Natural killer cell treated with Interleukin-12 subunit alpha and Interleukin-12 subunit beta and Interleukin-15 and Interleukin-18, amount 100 ng/mL, for 72 hours (primary cell): ENCODE measurements around the gene GDPD5. TPM values are rescaled to one million over a fixed set of nuclear protein-coding genes. Genes with fewer than 3 reads are reported as not detected.

ENCODE experiments used
- ATAC-seq, 2 donors: fragments of 150-1000 bp; cut with Tn5 transposase in 1 of 2; sonication (Bioruptor Pico), chemical (Tn5 transposase) in 1 of 2; 2 replicates each; pipeline ENCODE4 v1.10.0; 2021
- DNase-seq: peaks from one replicate; pipeline ENCODE4 v3.0.0; 2022; ENCODE audit warnings: low spot score
- H3K27ac Mint-ChIP-seq, 2 donors: 1 replicate in 1 of 2; 2 replicates in 1 of 2; pipeline ENCODE4 v1.8.0; 2022; ENCODE audit warnings: mixed read lengths in 2 of 2, mild to moderate bottlenecking in 1 of 2, moderate library complexity in 1 of 2
- H3K27me3 Mint-ChIP-seq, 2 donors: 1 replicate in 1 of 2; 2 replicates in 1 of 2; pipeline ENCODE4 v1.8.0; 2022; ENCODE audit warnings: mixed read lengths in 2 of 2
- H3K36me3 Mint-ChIP-seq: one replicate; pipeline ENCODE4 v1.8.0; 2022; ENCODE audit warnings: mixed read lengths
- H3K4me1 Mint-ChIP-seq, 2 donors: 1 replicate in 1 of 2; 2 replicates in 1 of 2; pipeline ENCODE4 v1.8.0; 2022; ENCODE audit warnings: low read depth in 2 of 2, mixed read lengths in 2 of 2, mild to moderate bottlenecking in 1 of 2
- H3K4me3 Mint-ChIP-seq: one replicate; pipeline ENCODE4 v1.8.0; 2022; ENCODE audit warnings: mixed read lengths
- H3K9me3 Mint-ChIP-seq: 2 replicates; pipeline ENCODE4 v1.8.0; 2022; ENCODE audit warnings: mixed read lengths
- total RNA-seq, 2 donors: library from RNA; stranded (reverse); gene quantifications; one replicate each; pipeline ENCODE4 v1.2.3, GENCODE V29; 2022

The GDPD5 gene
- total RNA-seq, 2 donors from 2014 or later: 7.2 to 28.2 TPM

DNA sequence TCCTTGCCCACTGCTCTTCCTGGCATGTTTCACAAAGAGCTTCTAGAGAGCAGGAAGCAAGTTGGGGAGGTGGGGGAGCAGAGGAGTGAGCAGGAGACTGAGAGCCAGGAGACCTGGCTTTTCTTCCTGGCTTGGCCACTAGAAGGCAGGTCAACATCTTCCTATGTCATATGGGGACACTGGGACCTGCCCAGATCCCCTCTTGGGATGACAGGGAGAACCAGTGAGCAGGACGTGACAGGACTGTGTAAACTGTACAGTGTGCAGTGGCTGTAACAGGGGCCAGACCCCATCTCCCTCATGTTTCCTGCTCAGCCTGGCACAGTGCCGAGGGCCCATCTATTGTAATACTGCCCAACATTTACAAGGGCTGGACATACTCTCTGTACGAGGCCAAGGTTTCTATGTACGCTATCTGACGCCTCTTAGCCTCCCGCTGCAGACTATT is 29.4 kb downstream of the GDPD5 start:
- Mint-ChIP-seq H3K36me3 (no peaks in the 10 kb centered on the region), H3K27me3 (peaks cover 0 to 4% of the 10 kb centered on the region in 2 donors), H3K4me3 (no peak overlapping the region), H3K27ac (no peak overlapping the region), H3K9me3 (no peaks in the 10 kb centered on the region), H3K4me1 (peaks cover 11 to 15% of the 10 kb centered on the region in 2 donors)
- ATAC-seq (no peak), DNase-seq (no peak)

GRCh38 chr11:75495749-75496304 is 29.9 kb downstream of the GDPD5 start:
- Mint-ChIP-seq H3K4me1 (peaks cover 8 to 14% of the 10 kb centered on the region in 2 donors), H3K36me3 (no peaks in the 10 kb centered on the region), H3K27ac (no peak overlapping the region), H3K27me3 (peaks cover 0 to 4% of the 10 kb centered on the region in 2 donors), H3K9me3 (no peaks in the 10 kb centered on the region), H3K4me3 (no peak overlapping the region)
- ATAC-seq: no peak
- no peak for DNase-seq

GRCh38 chr11:75493626-75494025 is 32.1 kb downstream of the GDPD5 start:
- Mint-ChIP-seq H3K27ac (peak overlapping the region in 1 of 2 donors; percentile 51), H3K4me3 (no peak overlapping the region), H3K4me1 (peaks cover 0 to 6% of the 10 kb centered on the region in 2 donors), H3K27me3 (no peaks in the 10 kb centered on the region), H3K36me3 (no peaks in the 10 kb centered on the region), H3K9me3 (no peaks in the 10 kb centered on the region)
- ATAC-seq (no peak), DNase-seq (no peak)

GRCh38 chr11:75492181-75492820 is 33.4 kb downstream of the GDPD5 start:
- H3K4me3 Mint-ChIP-seq: peak overlapping the region; percentile 58
- no peaks in the 10 kb centered on the region for H3K9me3 Mint-ChIP-seq
- no peaks in the 10 kb centered on the region for H3K27me3 Mint-ChIP-seq
- DNase-seq: peak; percentile 79
- H3K4me1 Mint-ChIP-seq: peaks cover 0 to 6% of the 10 kb centered on the region in 2 donors
- H3K36me3 Mint-ChIP-seq: no peaks in the 10 kb centered on the region
- peak; percentile 85 to 86 for ATAC-seq
- H3K27ac Mint-ChIP-seq: peak overlapping the region; percentile 51 to 73

DNA sequence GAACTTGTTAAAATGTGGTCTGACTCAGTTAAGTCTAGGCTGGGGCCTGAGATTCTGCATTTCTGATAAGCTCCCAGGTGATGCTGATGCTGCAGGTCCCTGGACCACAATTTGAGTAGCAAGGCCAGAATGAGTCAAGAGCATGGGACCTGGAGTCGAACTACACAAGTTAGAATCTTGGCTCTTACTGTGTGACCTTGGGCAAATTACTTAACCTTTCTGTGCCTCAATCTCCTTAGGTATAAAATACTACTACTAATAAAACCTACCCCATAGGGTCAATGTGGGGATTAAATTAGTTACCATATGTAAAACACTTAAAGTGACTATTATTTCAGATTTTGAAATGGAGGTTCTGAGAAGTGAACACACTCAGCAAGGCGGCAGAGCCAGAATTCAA is 34.3 kb downstream of the GDPD5 start:
- Mint-ChIP-seq H3K27me3 (peaks cover 0 to 2% of the 10 kb centered on the region in 2 donors), H3K4me1 (peaks cover 0 to 6% of the 10 kb centered on the region in 2 donors), H3K4me3 (no peak overlapping the region), H3K9me3 (no peaks in the 10 kb centered on the region), H3K27ac (peak overlapping the region in 1 of 2 donors; percentile 73), H3K36me3 (no peaks in the 10 kb centered on the region)
- ATAC-seq (no peak), DNase-seq (no peak)

DNA sequence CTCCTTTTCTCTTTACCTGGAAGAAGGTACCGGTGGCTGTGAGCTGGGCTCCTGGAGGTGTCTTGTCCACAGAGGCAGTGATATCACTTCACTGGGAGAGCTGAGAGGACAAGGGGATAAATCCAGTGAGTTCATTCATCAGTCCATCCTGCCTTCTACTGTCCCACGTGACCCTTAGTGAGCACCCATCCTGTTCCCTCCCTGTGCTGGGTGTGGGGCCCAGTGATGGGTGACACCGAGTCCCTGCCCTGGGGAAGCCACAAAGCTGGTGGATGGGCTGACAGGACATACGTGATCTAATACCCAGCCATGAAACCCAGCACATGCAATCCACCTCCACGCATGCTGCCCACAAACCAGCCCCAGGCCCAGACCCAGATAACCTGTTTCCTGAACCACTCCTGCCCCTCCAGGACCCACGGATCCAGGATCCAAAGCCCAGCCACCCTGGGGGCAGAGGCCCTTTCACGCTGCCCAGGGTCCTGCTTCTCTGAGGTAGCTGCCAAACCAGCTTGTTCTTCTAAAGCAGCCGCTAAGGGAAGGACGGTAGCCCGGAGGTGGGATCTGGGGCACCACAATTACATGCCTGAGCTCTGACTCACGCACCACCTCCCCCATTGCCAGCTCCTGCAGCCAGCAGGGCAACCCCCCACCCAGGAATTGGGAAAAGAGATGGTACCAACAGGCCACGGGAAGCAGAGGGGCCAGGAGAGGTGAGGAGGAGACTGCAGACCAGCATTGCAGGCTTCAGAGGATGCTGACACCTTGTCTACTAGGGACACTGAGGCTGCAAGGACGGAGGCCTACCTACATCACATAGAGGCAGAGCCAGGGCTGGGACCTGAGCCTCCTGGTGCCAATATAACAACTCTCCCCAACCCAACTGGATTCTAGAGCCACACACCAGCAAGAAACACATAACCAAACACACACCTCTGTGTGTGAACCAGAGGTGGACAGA is 35.2 kb downstream of the GDPD5 start:
- H3K36me3 Mint-ChIP-seq: no peaks in the 10 kb centered on the region
- peaks cover 0 to 2% of the 10 kb centered on the region in 2 donors for H3K27me3 Mint-ChIP-seq
- ATAC-seq (no peak), DNase-seq (no peak)
- H3K9me3 Mint-ChIP-seq: no peaks in the 10 kb centered on the region
- H3K27ac Mint-ChIP-seq: peak overlapping the region in 1 of 2 donors; percentile 73
- H3K4me1 Mint-ChIP-seq: peaks cover 0 to 6% of the 10 kb centered on the region in 2 donors
- no peak overlapping the region for H3K4me3 Mint-ChIP-seq

GRCh38 chr11:75487365-75487764 is 38.4 kb downstream of the GDPD5 start:
- no peak for ATAC-seq
- Mint-ChIP-seq H3K4me3 (no peak overlapping the region), H3K27ac (no peak overlapping the region), H3K9me3 (no peaks in the 10 kb centered on the region), H3K4me1 (peaks cover 0 to 4% of the 10 kb centered on the region in 2 donors), H3K27me3 (peaks cover 0 to 2% of the 10 kb centered on the region in 2 donors), H3K36me3 (no peaks in the 10 kb centered on the region)
- DNase-seq: no peak

DNA sequence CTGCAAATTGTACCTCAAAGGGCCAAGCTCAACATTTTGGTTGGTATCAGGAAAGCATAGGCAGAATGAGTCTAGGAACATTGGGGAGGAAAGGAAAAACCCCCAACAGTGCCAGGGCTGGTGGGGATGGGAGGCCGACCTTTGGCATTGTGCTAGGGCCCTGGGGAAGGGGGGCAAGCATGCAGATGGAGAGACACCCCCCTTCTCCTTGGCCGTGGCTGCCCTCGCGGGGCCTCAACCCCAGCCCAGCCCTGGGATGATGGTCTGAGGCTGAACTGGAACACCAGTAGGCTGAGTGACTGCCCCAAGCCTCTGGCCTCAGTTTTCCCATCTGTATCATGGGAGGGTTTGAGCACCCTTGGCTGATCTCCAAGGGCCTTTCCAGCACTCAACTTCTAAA is 40.0 kb downstream of the GDPD5 start:
- no peak overlapping the region for H3K4me3 Mint-ChIP-seq
- ATAC-seq: no peak
- no peaks in the 10 kb centered on the region for H3K9me3 Mint-ChIP-seq
- DNase-seq: no peak
- H3K27me3 Mint-ChIP-seq: peaks cover 0 to 2% of the 10 kb centered on the region in 2 donors
- no peaks in the 10 kb centered on the region for H3K36me3 Mint-ChIP-seq
- H3K4me1 Mint-ChIP-seq: no peaks in the 10 kb centered on the region
- no peak overlapping the region for H3K27ac Mint-ChIP-seq

- DNase-seq (no peak), ATAC-seq (no peak)
- Mint-ChIP-seq H3K27me3 (peaks cover 0 to 2% of the 10 kb centered on the region in 2 donors), H3K9me3 (no peaks in the 10 kb centered on the region), H3K4me3 (no peak overlapping the region), H3K36me3 (no peaks in the 10 kb centered on the region), H3K27ac (no peak overlapping the region), H3K4me1 (no peaks in the 10 kb centered on the region)
These were observed 42.7 kb downstream of the GDPD5 start for GRCh38 chr11:75482931-75483469.

DNA sequence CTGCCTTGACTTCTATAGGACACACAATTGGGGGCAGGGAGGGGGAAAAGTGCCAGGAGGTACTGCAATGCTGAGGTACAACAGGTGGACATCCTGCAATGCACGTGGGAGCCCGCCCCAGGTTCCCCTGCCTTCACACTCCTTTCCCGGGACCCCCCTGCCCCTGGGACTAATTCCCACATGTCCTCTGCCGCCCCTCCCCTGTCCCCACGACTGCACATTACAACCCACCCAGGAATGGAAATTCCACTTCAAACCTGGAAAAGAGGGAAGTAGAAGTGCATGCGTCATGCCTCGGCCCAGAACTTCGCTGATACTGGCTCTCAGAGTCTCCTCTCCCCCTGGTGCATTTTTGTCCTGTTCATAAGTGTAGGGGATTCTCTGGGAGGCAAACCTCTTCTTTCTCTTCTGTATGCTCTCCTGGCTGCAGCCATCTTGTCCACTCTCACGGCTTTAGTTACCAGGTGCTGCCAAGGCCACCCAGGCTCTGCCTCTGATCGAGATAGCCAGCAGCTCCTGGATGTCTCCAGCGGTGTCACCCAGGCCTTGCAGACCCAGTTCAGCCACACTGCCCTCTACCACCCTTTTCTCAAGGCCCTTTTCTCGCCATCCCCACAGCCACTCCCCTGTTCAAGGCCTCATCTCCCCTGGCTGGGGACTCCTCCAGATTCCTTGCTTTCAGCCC is 43.7 kb downstream of the GDPD5 start:
- DNase-seq (no peak), ATAC-seq (no peak)
- Mint-ChIP-seq H3K9me3 (no peaks in the 10 kb centered on the region), H3K36me3 (no peaks in the 10 kb centered on the region), H3K4me3 (no peak overlapping the region), H3K27me3 (peaks cover 0 to 2% of the 10 kb centered on the region in 2 donors), H3K4me1 (no peaks in the 10 kb centered on the region), H3K27ac (no peak overlapping the region)

DNA sequence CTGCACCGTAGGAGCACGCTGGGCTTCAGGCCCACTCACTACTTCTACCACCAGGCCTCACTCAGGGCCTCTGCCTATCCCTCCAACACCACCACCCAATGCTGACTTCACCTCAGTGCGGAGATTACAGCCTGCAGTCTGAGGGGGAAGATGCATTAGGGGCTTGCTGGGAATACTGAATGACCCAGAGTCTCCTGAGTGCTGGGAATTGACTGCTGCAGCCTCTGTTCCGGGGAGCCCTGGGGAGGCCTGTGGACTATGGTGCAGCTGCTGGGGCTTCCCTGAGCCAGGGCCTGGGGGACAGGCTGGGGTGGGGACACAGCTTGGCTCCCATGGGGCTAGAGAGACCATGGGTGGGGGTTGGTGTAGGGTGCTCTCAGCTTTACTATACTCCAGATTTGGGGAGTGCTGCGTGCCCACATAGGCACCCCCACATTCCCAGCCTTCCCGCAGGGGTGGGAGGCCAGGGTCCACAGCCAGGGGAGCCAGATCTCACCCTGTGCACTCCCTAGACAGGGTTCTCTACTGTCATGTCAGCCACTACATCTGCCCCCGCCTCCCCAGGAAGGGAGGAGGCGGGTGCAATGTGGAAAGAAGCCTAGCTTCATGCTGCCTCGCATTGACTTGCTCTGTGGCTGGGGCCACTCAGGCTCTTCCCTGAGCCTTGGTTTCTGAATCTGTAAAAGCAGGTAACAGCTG is 44.4 kb downstream of the GDPD5 start:
- Mint-ChIP-seq H3K4me1 (no peaks in the 10 kb centered on the region), H3K4me3 (no peak overlapping the region), H3K36me3 (no peaks in the 10 kb centered on the region), H3K27me3 (no peaks in the 10 kb centered on the region), H3K9me3 (no peaks in the 10 kb centered on the region), H3K27ac (no peak overlapping the region)
- peak in 1 of 2 donors; percentile 25 for ATAC-seq
- no peak for DNase-seq

DNA sequence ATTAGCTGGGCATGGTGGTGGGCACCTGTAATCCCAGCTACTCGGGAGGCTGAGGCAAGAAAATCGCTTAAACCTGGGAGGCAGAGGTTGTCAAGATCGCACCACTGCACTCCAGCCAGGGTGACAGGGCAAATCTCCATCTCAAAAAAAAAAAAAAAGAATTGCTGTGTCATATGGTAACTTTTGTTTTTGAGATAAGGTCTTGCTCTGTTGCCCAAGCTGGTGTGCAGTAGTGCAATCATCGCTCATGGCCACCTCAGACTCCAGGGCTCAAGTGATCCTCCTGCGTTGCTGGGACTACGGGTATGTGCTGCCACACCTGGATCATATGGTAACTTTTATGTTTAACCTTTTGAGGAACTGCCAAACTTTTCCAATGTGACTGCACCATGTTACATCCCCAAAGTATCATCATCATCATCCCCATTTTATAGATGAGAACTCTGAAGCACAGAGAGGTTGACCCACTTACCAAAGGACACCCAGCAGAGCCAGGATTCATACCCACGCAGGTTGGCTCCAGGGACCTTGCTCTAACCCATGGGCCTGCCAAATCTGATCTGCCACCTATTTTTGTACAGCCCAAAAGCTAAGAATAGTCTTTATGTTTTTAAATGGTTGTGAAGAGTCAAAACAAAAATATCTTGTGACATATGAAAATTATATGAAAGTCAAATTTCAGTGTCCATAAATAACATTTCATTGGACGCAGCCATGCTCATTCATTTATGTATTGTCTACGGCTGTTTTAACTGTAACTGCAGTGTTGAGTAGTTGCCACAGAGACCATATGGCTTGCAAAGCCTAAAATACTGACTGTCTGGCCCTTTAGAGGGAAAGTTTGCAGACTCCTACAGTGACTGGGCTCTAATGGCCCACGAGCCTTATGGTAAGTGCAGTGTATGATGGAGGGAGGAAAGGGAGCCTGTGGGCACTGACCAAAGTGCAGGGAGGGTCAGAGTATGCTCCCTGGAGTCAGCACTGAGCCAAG is 45.3 kb downstream of the GDPD5 start:
- DNase-seq (no peak), ATAC-seq (no peak)
- peaks cover 6 to 8% of the 10 kb centered on the region in 2 donors for H3K4me1 Mint-ChIP-seq
- H3K36me3 Mint-ChIP-seq: no peaks in the 10 kb centered on the region
- H3K4me3 Mint-ChIP-seq: no peak overlapping the region
- no peak overlapping the region for H3K27ac Mint-ChIP-seq
- no peaks in the 10 kb centered on the region for H3K27me3 Mint-ChIP-seq
- no peaks in the 10 kb centered on the region for H3K9me3 Mint-ChIP-seq
